Endothelial cell of umbilical vein (primary cell): ENCODE data around the gene TBX21. TPM values are rescaled to one million over a fixed set of nuclear protein-coding genes. Genes with fewer than 3 reads are reported as not detected.

ENCODE experiments used
- BruUV-seq: library from RNA; stranded (reverse); fragments of 400-500 nt; replicated peaks from 2 replicates; lab custom pipeline; 2021; lab: Mats Ljungman, UMichigan
- CTCF ChIA-PET: fragments of 300-600, 350-600 bp; sonication (Branson Sonifier 250); formaldehyde crosslinking; loops from one replicate; lab custom pipeline; 2021; ENCODE audit warnings: antibody characterized with exemption, inconsistent platforms; lab: Charles Lee
- POLR2A ChIA-PET: fragments of 300-600, 350-600 bp; sonication (Branson Sonifier 250); formaldehyde crosslinking; loops from one replicate; lab custom pipeline; 2021; ENCODE audit warnings: antibody characterized with exemption, inconsistent platforms; lab: Charles Lee
- DNase-seq: peaks from one replicate; pipeline ENCODE4 v3.0.0-alpha.2; 2011; ENCODE audit warnings: low read depth, low spot score
- FAIRE-seq: peaks from 2 replicates; lab custom pipeline; 2011; peaks lifted over from hg19 to GRCh38; lab: Jason Lieb, UNC
- H2AFZ ChIP-seq: 2 replicates; pipeline ENCODE4 v1.6.0; 2012; ENCODE audit warnings: low read depth, low read length, control low read depth, inconsistent platforms
- H3K27ac ChIP-seq: 2 replicates; pipeline ENCODE4 v1.5.1; 2011; ENCODE audit warnings: low read depth, mild to moderate bottlenecking, control low read depth, low read length, moderate library complexity; ENCODE audit not compliant: insufficient read depth
- H3K27me3 ChIP-seq, 2 experiments: 2 replicates each; pipeline versions ENCODE4 v1.6.0 to v1.6.1; 2011; ENCODE audit warnings: low read length in 2 of 2, mixed read lengths in 1 of 2; ENCODE audit not compliant: control insufficient read depth in 2 of 2, insufficient read depth in 2 of 2
- H3K36me3 ChIP-seq, 2 experiments: 2 replicates in 1 of 2; 3 replicates in 1 of 2; pipeline ENCODE4 v1.5.1; 2011; ENCODE audit warnings: low read length in 2 of 2, mild to moderate bottlenecking in 1 of 2, moderate library complexity in 1 of 2; ENCODE audit not compliant: control insufficient read depth in 2 of 2, insufficient read depth in 2 of 2; ENCODE audit errors: extremely low read depth in 1 of 2
- H3K4me1 ChIP-seq: 3 replicates; pipeline ENCODE4 v1.5.1; 2011; ENCODE audit warnings: mild to moderate bottlenecking, low read length; ENCODE audit not compliant: control insufficient read depth, insufficient read depth; ENCODE audit errors: extremely low read depth
- H3K4me2 ChIP-seq: 2 replicates; pipeline ENCODE4 v1.6.1; 2011; ENCODE audit warnings: low read length, control low read depth, mixed read lengths; ENCODE audit not compliant: insufficient read depth
- H3K4me3 ChIP-seq, 3 experiments: fragments of 200-600 bp in 1 of 3; sonication (generic), shearing (Covaris generic) in 1 of 3; replicated peaks in 1 of 3; 2 replicates each; pipeline ENCODE4 v1.5.1; 2011 to 2016; ENCODE audit warnings: control low read depth in 3 of 3, low read length in 3 of 3, mild to moderate bottlenecking in 2 of 3, inconsistent platforms in 1 of 3, low read depth in 1 of 3, moderate library complexity in 1 of 3; ENCODE audit not compliant: insufficient read depth in 1 of 3
- H3K79me2 ChIP-seq: 2 replicates; pipeline ENCODE4 v1.6.0; 2012; ENCODE audit warnings: low read length, inconsistent platforms; ENCODE audit not compliant: control insufficient read depth, insufficient read depth
- H3K9ac ChIP-seq: replicated peaks from 2 replicates; pipeline ENCODE3; 2011; ENCODE audit warnings: low read length, control low read depth; ENCODE audit not compliant: insufficient read depth; ENCODE audit errors: extremely low read depth
- H3K9me1 ChIP-seq: replicated peaks from 3 replicates; pipeline ENCODE4 v1.6.0; 2011; ENCODE audit warnings: mild to moderate bottlenecking, low read length; ENCODE audit not compliant: control insufficient read depth, insufficient read depth; ENCODE audit errors: extremely low read depth
- H3K9me3 ChIP-seq: replicated peaks from 2 replicates; pipeline ENCODE4 v1.5.1; 2012; ENCODE audit warnings: low read length, inconsistent platforms; ENCODE audit not compliant: control insufficient read depth, insufficient read depth
- H4K20me1 ChIP-seq: replicated peaks from 2 replicates; pipeline ENCODE3; 2011; ENCODE audit warnings: mild to moderate bottlenecking, low read length; ENCODE audit not compliant: control insufficient read depth, insufficient read depth; ENCODE audit errors: extremely low read depth
- EZH2 ChIP-seq: IDR thresholded peaks from 2 replicates; pipeline ENCODE4 v1.6.1; 2012; ENCODE audit warnings: borderline replicate concordance, low read depth, mild to moderate bottlenecking, moderate library complexity, low read length, inconsistent platforms; ENCODE audit not compliant: severe bottlenecking
- FOS ChIP-seq: IDR thresholded peaks from 2 replicates; pipeline ENCODE4 v1.6.1; 2011; ENCODE audit warnings: mild to moderate bottlenecking, low read length, moderate library complexity, borderline replicate concordance; ENCODE audit not compliant: insufficient read depth
- GATA2 ChIP-seq: IDR thresholded peaks from 2 replicates; pipeline ENCODE4 v1.7.0; 2011; ENCODE audit warnings: low read depth, mild to moderate bottlenecking, moderate library complexity, mixed read lengths, low read length; ENCODE audit not compliant: insufficient read length, insufficient read depth
- JUN ChIP-seq: IDR thresholded peaks from 2 replicates; pipeline ENCODE4 v1.6.1; 2011; ENCODE audit warnings: borderline replicate concordance, low read depth; ENCODE audit not compliant: insufficient read length, insufficient read depth
- MAX ChIP-seq: IDR thresholded peaks from 2 replicates; pipeline ENCODE4 v1.6.1; 2011; ENCODE audit not compliant: insufficient read depth, insufficient read length
- MYC ChIP-seq: IDR thresholded peaks from one replicate; pipeline ENCODE4 v1.6.1; 2011; ENCODE audit warnings: mild to moderate bottlenecking, low read depth, low read length
- POLR2A ChIP-seq: IDR thresholded peaks from 2 replicates; pipeline ENCODE4 v1.6.1; 2012; ENCODE audit warnings: low read depth, mild to moderate bottlenecking, control low read depth, low read length
- POLR2AphosphoS5 ChIP-seq: IDR thresholded peaks from 2 replicates; pipeline ENCODE4 v1.6.1; 2012; ENCODE audit warnings: low read depth, mild to moderate bottlenecking, control low read depth, low read length, moderate library complexity; ENCODE audit not compliant: insufficient read depth
- dilution Hi-C: fragments of 300-500 bp; cut with MboI; formaldehyde crosslinking; loops from one replicate; pipeline ENCODE4 v1.15.0; 2019; ENCODE audit warnings: low sequenced_read_pairs; ENCODE audit not compliant: extremely low pct_ligation_motif_present
- intact Hi-C: fragments of 100-400 bp; cut with micrococcal nuclease; formaldehyde crosslinking; loops from one replicate; pipeline ENCODE4 v1.10.0; 2022
- polyA plus RNA-seq, 4 experiments: library from polyadenylated mRNA; depleted of rRNA in 3 of 4; stranded (reverse) in 3 of 4; unstranded in 1 of 4; fragments of >200 nt; gene quantifications; 2 replicates each; pipeline versions ENCODE4 v1.2.1 to v1.2.3, GENCODE V29; 2011 to 2012; ENCODE audit warnings: missing spikeins in 1 of 4
- total RNA-seq: library from RNA; stranded (reverse); gene quantifications from 2 replicates; pipeline ENCODE4 v1.2.3, GENCODE V29; 2021

TBX21 gene
- total and polyA plus RNA-seq, 2 donors (not counting 3 experiments of a cell fraction or from before 2014, with no cell fraction given): not detected

GRCh38 chr17:47703191-47703591, 29.8 kb upstream of the TBX21 start:
- dilution Hi-C loops (no loop called here), intact Hi-C loops (no loop called here)
- Histone ChIP-seq H3K79me2 (no peaks in the 10 kb centered on the region), H3K9ac (no peak overlapping the region), H3K36me3 (peaks cover 0 to 21% of the 10 kb centered on the region in 2 experiments), H3K27me3 (no peaks in the 10 kb centered on the region), H3K27ac (no peak overlapping the region), H3K4me3 (no peak overlapping the region), H4K20me1 (no peaks in the 10 kb centered on the region), H2AFZ (no peak overlapping the region), H3K9me3 (no peaks in the 10 kb centered on the region), H3K4me2 (no peak overlapping the region), H3K4me1 (no peaks in the 10 kb centered on the region), H3K9me1 (no peaks in the 10 kb centered on the region)
- TF ChIP-seq JUN (no peak), POLR2AphosphoS5 (no peak), POLR2A (no peak), MAX (no peak), EZH2 (no peak)
- FAIRE-seq: no peak
- no TSS peak for BruUV-seq
- ChIA-PET POLR2A (no interaction called here), CTCF (no interaction called here)
- DNase-seq: no peak

GRCh38 chr17:47703671-47704070, 29.4 kb upstream of the TBX21 start:
- Histone ChIP-seq H3K4me2 (no peak overlapping the region), H3K9ac (no peak overlapping the region), H3K9me1 (no peaks in the 10 kb centered on the region), H3K27ac (no peak overlapping the region), H2AFZ (no peak overlapping the region), H3K9me3 (no peaks in the 10 kb centered on the region), H3K27me3 (no peaks in the 10 kb centered on the region), H3K79me2 (no peaks in the 10 kb centered on the region), H3K36me3 (peaks cover 0 to 17% of the 10 kb centered on the region in 2 experiments), H4K20me1 (no peaks in the 10 kb centered on the region), H3K4me3 (no peak overlapping the region), H3K4me1 (no peaks in the 10 kb centered on the region)
- intact Hi-C loops: no loop called here
- DNase-seq (no peak), FAIRE-seq (no peak)
- CTCF ChIA-PET: interaction anchor here (1.1 kb wide), 1 partner anchor 11 kb away, joined by 3 read pairs; no protein-coding TSS in a partner anchor
- TF ChIP-seq POLR2AphosphoS5: no peak
- TF ChIP-seq MAX: no peak
- TF ChIP-seq MYC: no peak
- no peak for TF ChIP-seq POLR2A
- no peak for TF ChIP-seq FOS
- no peak for TF ChIP-seq GATA2
- TF ChIP-seq EZH2: no peak
- BruUV-seq: no TSS peak
- dilution Hi-C loops: no loop called here
- POLR2A ChIA-PET: no interaction called here
